Measurements from ENCODE around the gene PRH1. TPM values are rescaled to one million over a fixed set of nuclear protein-coding genes. Genes with fewer than 3 reads are reported as not detected.

PRH1 gene
- total RNA-seq, 3 donors from 2014 or later (not counting 1 experiment from before 2014, with no cell fraction given): 35.1 to 46.1 (median 40.6) TPM

- Histone ChIP-seq H3K27ac (ENCODE audit: low read length) (no peak overlapping the region), H3K4me1 (ENCODE audit: control insufficient read depth, insufficient read depth, low read length) (no peaks in the 10 kb centered on the region), H3K36me3 (ENCODE audit: control insufficient read depth, insufficient read depth, low read length) (no peaks in the 10 kb centered on the region), H3K4me3 (ENCODE audit: low read length) (no peak overlapping the region), H3K9me3 (ENCODE audit: control insufficient read depth, insufficient read depth, low read length) (no peaks in the 10 kb centered on the region), H3K27me3 (ENCODE audit: control insufficient read depth, insufficient read depth, low read length) (no peaks in the 10 kb centered on the region)
- Mint-ChIP-seq H3K4me3 (no peak overlapping the region), H3K27me3 (ENCODE audit: low read depth in 2 of 2) (no peaks in the 10 kb centered on the region), H3K27ac (no peak overlapping the region), H3K36me3 (no peaks in the 10 kb centered on the region), H3K9me3 (no peaks in the 10 kb centered on the region), H3K4me1 (no peaks in the 10 kb centered on the region)
- no peak for TF ChIP-seq CTCF (IDR thresholded peaks at IDR 0.05)
- no peak for ATAC-seq
- no peak for DNase-seq
- intact Hi-C loops (cut with micrococcal nuclease): no loop called here
- 100% methylated on average over 1 of the region's 1 CpG for WGBS (ENCODE audit: insufficient coverage)
Measured at GRCh38 chr12:10919809-10920208, 35.8 kb upstream of the PRH1 start.

- DNase-seq (no peak), ATAC-seq (no peak)
- H3K4me1 Mint-ChIP-seq: no peaks in the 10 kb centered on the region
- H3K36me3 ChIP-seq (ENCODE audit: control insufficient read depth, insufficient read depth, low read length): no peaks in the 10 kb centered on the region
- H3K36me3 Mint-ChIP-seq: no peaks in the 10 kb centered on the region
- no peaks in the 10 kb centered on the region for H3K27me3 Mint-ChIP-seq (ENCODE audit: low read depth in 2 of 2)
- no peaks in the 10 kb centered on the region for H3K9me3 Mint-ChIP-seq
- H3K9me3 ChIP-seq (ENCODE audit: control insufficient read depth, insufficient read depth, low read length): no peaks in the 10 kb centered on the region
- no peak overlapping the region for H3K4me3 ChIP-seq (ENCODE audit: low read length)
- TF ChIP-seq CTCF (IDR thresholded peaks at IDR 0.05): no peak
- no peaks in the 10 kb centered on the region for H3K4me1 ChIP-seq (ENCODE audit: control insufficient read depth, insufficient read depth, low read length)
- 67% methylated on average over 3 of the region's 8 CpGs for WGBS (ENCODE audit: insufficient coverage)
- intact Hi-C loops (cut with micrococcal nuclease): no loop called here
- no peaks in the 10 kb centered on the region for H3K27me3 ChIP-seq (ENCODE audit: control insufficient read depth, insufficient read depth, low read length)
- H3K27ac ChIP-seq (ENCODE audit: low read length): no peak overlapping the region
- H3K27ac Mint-ChIP-seq: no peak overlapping the region
- H3K4me3 Mint-ChIP-seq: no peak overlapping the region
Measured at GRCh38 chr12:10910380-10910779, 26.3 kb upstream of the PRH1 start.

- H3K36me3 Mint-ChIP-seq: no peaks in the 10 kb centered on the region
- ATAC-seq: no peak
- Histone ChIP-seq H3K27me3 (ENCODE audit: control insufficient read depth, insufficient read depth, low read length) (no peaks in the 10 kb centered on the region), H3K4me1 (ENCODE audit: control insufficient read depth, insufficient read depth, low read length) (no peaks in the 10 kb centered on the region), H3K4me3 (ENCODE audit: low read length) (no peak within 1 kb of the TSS), H3K36me3 (ENCODE audit: control insufficient read depth, insufficient read depth, low read length) (no peaks in the 10 kb centered on the region), H3K9me3 (ENCODE audit: control insufficient read depth, insufficient read depth, low read length) (no peaks in the 10 kb centered on the region), H3K27ac (ENCODE audit: low read length) (no peak within 1 kb of the TSS)
- H3K9me3 Mint-ChIP-seq: peaks cover 3% of the 10 kb centered on the region in 2 donors
- intact Hi-C loops (cut with micrococcal nuclease): no loop called here
- H3K27me3 Mint-ChIP-seq (ENCODE audit: low read depth in 2 of 2): no peaks in the 10 kb centered on the region
- DNase-seq: no peak
- TF ChIP-seq CTCF (IDR thresholded peaks at IDR 0.05): no peak
- no peaks in the 10 kb centered on the region for H3K4me1 Mint-ChIP-seq
- H3K4me3 Mint-ChIP-seq: no peak within 1 kb of the TSS
- 100% methylated on average over 1 of the region's 1 CpG for WGBS (ENCODE audit: insufficient coverage)
- H3K27ac Mint-ChIP-seq: no peak within 1 kb of the TSS
Measured at GRCh38 chr12:10909462-10909861, 25.4 kb upstream of the PRH1 start, which contains the start of gene TAS2R13. TAS2R13 (minus strand) TSS chr12:10909562; CDS start chr12:10909298, 264 bp downstream.

GRCh38 chr12:10904686-10905085, 20.6 kb upstream of the PRH1 start:
- Mint-ChIP-seq H3K4me1 (no peaks in the 10 kb centered on the region), H3K4me3 (no peak overlapping the region), H3K27ac (no peak overlapping the region), H3K9me3 (peaks cover 3 to 17% of the 10 kb centered on the region in 2 donors), H3K27me3 (ENCODE audit: low read depth in 2 of 2) (no peaks in the 10 kb centered on the region), H3K36me3 (peaks cover 21% of the 10 kb centered on the region)
- 83% methylated on average over 4 of the region's 4 CpGs for WGBS (ENCODE audit: insufficient coverage)
- DNase-seq: no peak
- Histone ChIP-seq H3K9me3 (ENCODE audit: control insufficient read depth, insufficient read depth, low read length) (no peaks in the 10 kb centered on the region), H3K27ac (ENCODE audit: low read length) (no peak overlapping the region), H3K4me1 (ENCODE audit: control insufficient read depth, insufficient read depth, low read length) (no peaks in the 10 kb centered on the region), H3K36me3 (ENCODE audit: control insufficient read depth, insufficient read depth, low read length) (no peaks in the 10 kb centered on the region), H3K4me3 (ENCODE audit: low read length) (no peak overlapping the region), H3K27me3 (ENCODE audit: control insufficient read depth, insufficient read depth, low read length) (no peaks in the 10 kb centered on the region)
- no peak for TF ChIP-seq CTCF (IDR thresholded peaks at IDR 0.05)
- no peak for ATAC-seq
- intact Hi-C loops (cut with micrococcal nuclease): no loop called here

Data from natural killer cell (primary cell).